ENCODE measurements around the gene ARG2.

ARG2 gene

GRCh38 chr14:67638642-67639041 lies 18.9 kb downstream of the ARG2 start:
- H3K27ac ChIP-seq (ENCODE audit: low read length): no peak overlapping the region
- H3K4me3 ChIP-seq (ENCODE audit: low read length): no peak overlapping the region
- H3K27me3 ChIP-seq (ENCODE audit: control insufficient read depth, insufficient read depth, low read length): no peaks in the 10 kb centered on the region
- DNase-seq (ENCODE audit: low read depth, low spot score): no peak
- H3K9me3 ChIP-seq (ENCODE audit: control insufficient read depth, insufficient read depth, low read length): no peaks in the 10 kb centered on the region
- WGBS (ENCODE audit: insufficient coverage, insufficient read length): no CpG with 5 or more reads among the region's 3 CpGs
- no peaks in the 10 kb centered on the region for H3K4me1 ChIP-seq (ENCODE audit: control insufficient read depth, insufficient read depth, low read length)
- no peaks in the 10 kb centered on the region for H3K36me3 ChIP-seq (ENCODE audit: control insufficient read depth, insufficient read depth, low read length)

- Histone ChIP-seq H3K27me3 (ENCODE audit: control insufficient read depth, insufficient read depth, low read length) (no peaks in the 10 kb centered on the region), H3K36me3 (ENCODE audit: control insufficient read depth, insufficient read depth, low read length) (peaks cover 2% of the 10 kb centered on the region; the same call in 1 of the 2 replicates), H3K4me3 (ENCODE audit: low read length) (no peak overlapping the region), H3K4me1 (ENCODE audit: control insufficient read depth, insufficient read depth, low read length) (no peaks in the 10 kb centered on the region), H3K9me3 (ENCODE audit: control insufficient read depth, insufficient read depth, low read length) (no peaks in the 10 kb centered on the region), H3K27ac (ENCODE audit: low read length) (no peak overlapping the region)
- WGBS (ENCODE audit: insufficient coverage, insufficient read length): no CpG with 5 or more reads among the region's 1 CpG
- no peak for DNase-seq (ENCODE audit: low read depth, low spot score)
These were observed 21.8 kb downstream of the ARG2 start for GRCh38 chr14:67641480-67641879.

GRCh38 chr14:67641902-67642749 lies 22.4 kb downstream of the ARG2 start:
- no peak overlapping the region for H3K4me3 ChIP-seq (ENCODE audit: low read length)
- WGBS (ENCODE audit: insufficient coverage, insufficient read length): no CpG with 5 or more reads among the region's 5 CpGs
- no peaks in the 10 kb centered on the region for H3K9me3 ChIP-seq (ENCODE audit: control insufficient read depth, insufficient read depth, low read length)
- H3K27me3 ChIP-seq (ENCODE audit: control insufficient read depth, insufficient read depth, low read length): no peaks in the 10 kb centered on the region
- peaks cover 2% of the 10 kb centered on the region; the same call in 1 of the 2 replicates for H3K36me3 ChIP-seq (ENCODE audit: control insufficient read depth, insufficient read depth, low read length)
- no peaks in the 10 kb centered on the region for H3K4me1 ChIP-seq (ENCODE audit: control insufficient read depth, insufficient read depth, low read length)
- H3K27ac ChIP-seq (ENCODE audit: low read length): no peak overlapping the region
- DNase-seq (ENCODE audit: low read depth, low spot score): no peak

DNA sequence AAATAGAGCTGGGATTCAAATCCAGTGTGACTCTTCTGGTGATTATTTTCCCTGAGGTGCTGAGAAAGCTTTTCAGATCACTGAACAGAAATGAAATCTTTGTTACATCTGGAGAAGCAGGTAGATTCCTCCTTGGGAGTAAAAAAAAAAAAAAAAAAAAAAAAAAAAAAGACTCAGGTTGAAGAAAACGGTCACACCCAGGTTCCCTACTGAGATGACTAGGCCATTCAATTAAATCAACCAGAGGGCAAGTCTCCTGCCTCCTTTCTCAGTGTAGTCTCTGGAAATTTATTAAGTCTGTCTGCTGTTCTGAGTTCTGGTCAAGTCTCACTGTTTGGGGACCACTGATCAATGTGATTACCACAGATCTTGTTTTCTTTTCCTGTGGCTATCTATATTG lies 24.0 kb downstream of the ARG2 start:
- Histone ChIP-seq H3K27me3 (ENCODE audit: control insufficient read depth, insufficient read depth, low read length) (no peaks in the 10 kb centered on the region), H3K4me1 (ENCODE audit: control insufficient read depth, insufficient read depth, low read length) (no peaks in the 10 kb centered on the region), H3K36me3 (ENCODE audit: control insufficient read depth, insufficient read depth, low read length) (peaks cover 2% of the 10 kb centered on the region; the same call in 1 of the 2 replicates), H3K27ac (ENCODE audit: low read length) (no peak overlapping the region), H3K4me3 (ENCODE audit: low read length) (no peak overlapping the region), H3K9me3 (ENCODE audit: control insufficient read depth, insufficient read depth, low read length) (no peaks in the 10 kb centered on the region)
- no peak for DNase-seq (ENCODE audit: low read depth, low spot score)
- no CpG with 5 or more reads among the region's 1 CpG for WGBS (ENCODE audit: insufficient coverage, insufficient read length)

GRCh38 chr14:67644428-67644827 lies 24.7 kb downstream of the ARG2 start:
- no peak for DNase-seq (ENCODE audit: low read depth, low spot score)
- H3K4me3 ChIP-seq (ENCODE audit: low read length): no peak overlapping the region
- no peaks in the 10 kb centered on the region for H3K4me1 ChIP-seq (ENCODE audit: control insufficient read depth, insufficient read depth, low read length)
- peaks cover 6% of the 10 kb centered on the region; the same call in 1 of the 2 replicates for H3K36me3 ChIP-seq (ENCODE audit: control insufficient read depth, insufficient read depth, low read length)
- no peaks in the 10 kb centered on the region for H3K9me3 ChIP-seq (ENCODE audit: control insufficient read depth, insufficient read depth, low read length)
- no peaks in the 10 kb centered on the region for H3K27me3 ChIP-seq (ENCODE audit: control insufficient read depth, insufficient read depth, low read length)
- WGBS (ENCODE audit: insufficient coverage, insufficient read length): no CpG with 5 or more reads among the region's 2 CpGs
- H3K27ac ChIP-seq (ENCODE audit: low read length): no peak overlapping the region

DNA sequence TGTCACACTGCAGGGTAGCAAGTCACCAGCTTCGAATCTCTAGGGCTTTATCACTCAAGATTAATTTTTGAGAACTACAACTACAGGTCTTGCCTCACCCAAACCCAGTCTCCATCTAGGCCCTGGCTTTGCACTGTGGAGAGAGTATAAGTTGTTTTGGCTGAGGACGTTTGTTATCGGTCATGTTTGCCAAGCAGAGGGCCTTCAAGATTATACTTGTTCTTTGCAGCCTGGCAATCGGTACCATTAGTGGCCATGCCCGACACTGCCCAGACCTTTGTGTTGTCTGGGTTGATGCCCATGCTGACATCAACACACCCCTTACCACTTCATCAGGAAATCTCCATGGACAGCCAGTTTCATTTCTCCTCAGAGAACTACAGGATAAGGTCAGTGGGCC lies 25.7 kb downstream of the ARG2 start:
- no peak for DNase-seq (ENCODE audit: low read depth, low spot score)
- no CpG with 5 or more reads among the region's 5 CpGs for WGBS (ENCODE audit: insufficient coverage, insufficient read length)

GRCh38 chr14:67646131-67646530 lies 26.4 kb downstream of the ARG2 start:
- no peaks in the 10 kb centered on the region for H3K27me3 ChIP-seq (ENCODE audit: control insufficient read depth, insufficient read depth, low read length)
- H3K9me3 ChIP-seq (ENCODE audit: control insufficient read depth, insufficient read depth, low read length): no peaks in the 10 kb centered on the region
- peaks cover 12% of the 10 kb centered on the region; the same call in 1 of the 2 replicates for H3K36me3 ChIP-seq (ENCODE audit: control insufficient read depth, insufficient read depth, low read length)
- no peak for DNase-seq (ENCODE audit: low read depth, low spot score)
- no CpG with 5 or more reads among the region's 3 CpGs for WGBS (ENCODE audit: insufficient coverage, insufficient read length)
- H3K27ac ChIP-seq (ENCODE audit: low read length): no peak overlapping the region
- no peaks in the 10 kb centered on the region for H3K4me1 ChIP-seq (ENCODE audit: control insufficient read depth, insufficient read depth, low read length)
- no peak overlapping the region for H3K4me3 ChIP-seq (ENCODE audit: low read length)

More for the DNA sequence above, 25.7 kb downstream of the ARG2 start:
- Histone ChIP-seq H3K9me3 (ENCODE audit: control insufficient read depth, insufficient read depth, low read length) (no peaks in the 10 kb centered on the region), H3K27me3 (ENCODE audit: control insufficient read depth, insufficient read depth, low read length) (no peaks in the 10 kb centered on the region), H3K27ac (ENCODE audit: low read length) (no peak overlapping the region), H3K4me3 (ENCODE audit: low read length) (no peak overlapping the region), H3K4me1 (ENCODE audit: control insufficient read depth, insufficient read depth, low read length) (no peaks in the 10 kb centered on the region), H3K36me3 (ENCODE audit: control insufficient read depth, insufficient read depth, low read length) (peaks cover 7% of the 10 kb centered on the region; the same call in 1 of the 2 replicates)

- no peak overlapping the region for H3K4me3 ChIP-seq (ENCODE audit: low read length)
- no CpG with 5 or more reads among the region's 1 CpG for whole genome bisulfite sequencing (ENCODE audit: insufficient coverage, insufficient read length)
- peaks cover 21% of the 10 kb centered on the region; the same call in 1 of the 2 replicates for H3K36me3 ChIP-seq (ENCODE audit: control insufficient read depth, insufficient read depth, low read length)
- no peaks in the 10 kb centered on the region for H3K9me3 ChIP-seq (ENCODE audit: control insufficient read depth, insufficient read depth, low read length)
- H3K27me3 ChIP-seq (ENCODE audit: control insufficient read depth, insufficient read depth, low read length): no peaks in the 10 kb centered on the region; the same call in 1 of the 2 replicates
- DNase-seq (ENCODE audit: low read depth, low spot score): no peak
- no peak overlapping the region for H3K27ac ChIP-seq (ENCODE audit: low read length)
- no peaks in the 10 kb centered on the region for H3K4me1 ChIP-seq (ENCODE audit: control insufficient read depth, insufficient read depth, low read length)
These were observed 30.4 kb downstream of the ARG2 start for GRCh38 chr14:67650151-67650550.

GRCh38 chr14:67650694-67651093 lies 31.0 kb downstream of the ARG2 start:
- no peak overlapping the region for H3K27ac ChIP-seq (ENCODE audit: low read length)
- H3K4me1 ChIP-seq (ENCODE audit: control insufficient read depth, insufficient read depth, low read length): no peaks in the 10 kb centered on the region
- no peaks in the 10 kb centered on the region; the same call in 1 of the 2 replicates for H3K27me3 ChIP-seq (ENCODE audit: control insufficient read depth, insufficient read depth, low read length)
- DNase-seq (ENCODE audit: low read depth, low spot score): no peak
- H3K36me3 ChIP-seq (ENCODE audit: control insufficient read depth, insufficient read depth, low read length): peaks cover 21% of the 10 kb centered on the region; the same call in 1 of the 2 replicates
- no CpG with 5 or more reads among the region's 2 CpGs for WGBS (ENCODE audit: insufficient coverage, insufficient read length)
- H3K4me3 ChIP-seq (ENCODE audit: low read length): no peak overlapping the region
- no peaks in the 10 kb centered on the region for H3K9me3 ChIP-seq (ENCODE audit: control insufficient read depth, insufficient read depth, low read length)

DNA sequence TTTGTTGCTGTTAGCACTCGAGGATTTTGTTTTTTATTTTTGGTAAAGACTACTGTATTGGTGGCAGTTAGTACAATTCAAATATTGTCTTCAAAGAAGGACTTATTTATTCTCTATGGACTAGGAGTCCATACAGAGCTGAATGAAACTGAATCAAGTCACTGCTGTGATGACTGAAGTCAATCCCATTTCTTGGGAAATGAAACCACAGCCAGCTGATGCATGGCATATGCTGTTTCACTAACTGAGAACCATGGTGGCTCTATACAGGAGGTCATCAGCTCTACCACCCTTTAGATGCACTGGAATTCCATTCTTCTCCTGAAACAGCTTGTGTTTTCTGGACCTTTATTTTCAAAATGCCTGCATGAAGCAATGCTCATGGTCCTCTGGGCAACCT lies 32.5 kb downstream of the ARG2 start:
- no peak overlapping the region for H3K4me3 ChIP-seq (ENCODE audit: low read length)
- H3K36me3 ChIP-seq (ENCODE audit: control insufficient read depth, insufficient read depth, low read length): peaks cover 27% of the 10 kb centered on the region; the same call in 1 of the 2 replicates
- no CpG with 5 or more reads among the region's 1 CpG for WGBS (ENCODE audit: insufficient coverage, insufficient read length)
- DNase-seq (ENCODE audit: low read depth, low spot score): no peak
- no peaks in the 10 kb centered on the region for H3K9me3 ChIP-seq (ENCODE audit: control insufficient read depth, insufficient read depth, low read length)
- no peaks in the 10 kb centered on the region; the same call in 1 of the 2 replicates for H3K27me3 ChIP-seq (ENCODE audit: control insufficient read depth, insufficient read depth, low read length)
- no peaks in the 10 kb centered on the region for H3K4me1 ChIP-seq (ENCODE audit: control insufficient read depth, insufficient read depth, low read length)
- H3K27ac ChIP-seq (ENCODE audit: low read length): no peak overlapping the region

Measured in iPS DF 6.9 (cell line).